Measurements from ENCODE around the gene ZMYM2. TPM values are rescaled to one million over a fixed set of nuclear protein-coding genes. Genes with fewer than 3 reads are reported as not detected.

ZMYM2 gene
- total RNA-seq, 6 experiments from 2014 or later, result 17.1 to 35.2 (median 25.9) TPM

DNA sequence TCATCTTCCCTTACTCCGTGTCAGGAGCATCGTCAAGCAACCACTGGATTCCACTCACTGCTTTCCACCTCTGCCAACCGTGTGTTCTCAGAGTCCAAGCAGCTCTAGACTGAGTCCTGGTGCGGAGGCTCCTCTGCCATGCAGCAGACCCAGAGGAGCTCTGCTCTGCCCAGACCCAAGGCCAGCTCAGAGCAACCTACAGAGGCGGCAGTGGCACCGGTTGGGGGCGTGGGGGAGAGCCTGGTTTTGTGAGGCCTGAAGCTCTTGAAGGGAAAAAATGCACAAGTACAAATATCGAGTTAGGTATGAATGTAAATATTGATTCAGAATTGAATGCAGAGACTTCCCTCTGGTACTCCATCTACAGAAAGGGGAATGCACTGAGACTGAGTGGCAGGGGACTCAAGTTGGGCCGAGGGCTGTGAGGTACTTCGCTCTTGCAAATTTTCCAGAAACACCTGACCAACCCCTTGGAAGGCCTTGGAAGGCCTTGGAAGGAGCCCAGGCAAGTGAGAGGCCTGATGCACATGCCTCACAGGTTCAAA lies 155.6 kb downstream of the ZMYM2 start:
- no peak for ATAC-seq
- intact Hi-C loops (cut with DNase I), result no loop called here
- Histone ChIP-seq H3K27me3 (no peaks in the 10 kb centered on the region), H3K36me3 (no peaks in the 10 kb centered on the region), H3K9me3 (no peaks in the 10 kb centered on the region), H3K4me3 (no peak overlapping the region), H3K4me1 (no peaks in the 10 kb centered on the region), H3K27ac (no peak overlapping the region)
- WGBS (ENCODE audit: insufficient coverage, low coverage, low lambda C conversion rate, missing lambda C conversion rate), result 93% methylated on average over 7 of the region's 10 CpGs
- TF ChIP-seq POLR2A (IDR thresholded peaks at IDR 0.05), result no peak
- TF ChIP-seq, protein P1, sequence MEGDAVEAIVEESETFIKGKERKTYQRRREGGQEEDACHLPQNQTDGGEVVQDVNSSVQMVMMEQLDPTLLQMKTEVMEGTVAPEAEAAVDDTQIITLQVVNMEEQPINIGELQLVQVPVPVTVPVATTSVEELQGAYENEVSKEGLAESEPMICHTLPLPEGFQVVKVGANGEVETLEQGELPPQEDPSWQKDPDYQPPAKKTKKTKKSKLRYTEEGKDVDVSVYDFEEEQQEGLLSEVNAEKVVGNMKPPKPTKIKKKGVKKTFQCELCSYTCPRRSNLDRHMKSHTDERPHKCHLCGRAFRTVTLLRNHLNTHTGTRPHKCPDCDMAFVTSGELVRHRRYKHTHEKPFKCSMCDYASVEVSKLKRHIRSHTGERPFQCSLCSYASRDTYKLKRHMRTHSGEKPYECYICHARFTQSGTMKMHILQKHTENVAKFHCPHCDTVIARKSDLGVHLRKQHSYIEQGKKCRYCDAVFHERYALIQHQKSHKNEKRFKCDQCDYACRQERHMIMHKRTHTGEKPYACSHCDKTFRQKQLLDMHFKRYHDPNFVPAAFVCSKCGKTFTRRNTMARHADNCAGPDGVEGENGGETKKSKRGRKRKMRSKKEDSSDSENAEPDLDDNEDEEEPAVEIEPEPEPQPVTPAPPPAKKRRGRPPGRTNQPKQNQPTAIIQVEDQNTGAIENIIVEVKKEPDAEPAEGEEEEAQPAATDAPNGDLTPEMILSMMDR (IDR thresholded peaks at IDR 0.05), result no peak
- no peak for DNase-seq

DNA sequence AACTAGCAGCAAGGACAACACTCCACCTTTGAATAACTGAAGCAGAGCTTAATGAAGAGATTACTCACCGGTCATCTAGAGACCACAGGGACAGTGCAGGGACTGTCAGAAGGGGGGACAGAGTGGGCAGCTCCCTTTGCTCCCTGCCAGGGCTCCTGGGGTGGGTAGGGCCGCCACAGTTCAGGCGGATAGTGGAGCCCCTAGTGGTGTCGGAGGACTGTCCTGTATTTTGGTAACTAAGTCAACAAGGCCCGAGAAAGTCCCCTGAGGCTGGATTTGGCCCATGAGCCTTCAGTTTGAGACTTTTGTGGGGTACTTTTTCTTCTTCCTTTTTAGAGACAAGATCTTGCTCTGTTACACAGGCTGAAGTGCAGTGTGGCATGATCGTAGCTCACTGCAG lies 157.7 kb downstream of the ZMYM2 start:
- 76% methylated on average over 3 of the region's 6 CpGs for WGBS (ENCODE audit: insufficient coverage, low coverage, low lambda C conversion rate, missing lambda C conversion rate)
- Histone ChIP-seq H3K27ac (no peak overlapping the region), H3K4me3 (no peak overlapping the region), H3K4me1 (peaks cover 0 to 8% (median 0%) of the 10 kb centered on the region in 4 donors), H3K27me3 (no peaks in the 10 kb centered on the region), H3K36me3 (no peaks in the 10 kb centered on the region), H3K9me3 (no peaks in the 10 kb centered on the region)
- DNase-seq, result no peak
- intact Hi-C loops (cut with DNase I), result no loop called here
- no peak for TF ChIP-seq POLR2A (IDR thresholded peaks at IDR 0.05)
- TF ChIP-seq, protein P1 (IDR thresholded peaks at IDR 0.05), result no peak
- ATAC-seq, result no peak

DNA sequence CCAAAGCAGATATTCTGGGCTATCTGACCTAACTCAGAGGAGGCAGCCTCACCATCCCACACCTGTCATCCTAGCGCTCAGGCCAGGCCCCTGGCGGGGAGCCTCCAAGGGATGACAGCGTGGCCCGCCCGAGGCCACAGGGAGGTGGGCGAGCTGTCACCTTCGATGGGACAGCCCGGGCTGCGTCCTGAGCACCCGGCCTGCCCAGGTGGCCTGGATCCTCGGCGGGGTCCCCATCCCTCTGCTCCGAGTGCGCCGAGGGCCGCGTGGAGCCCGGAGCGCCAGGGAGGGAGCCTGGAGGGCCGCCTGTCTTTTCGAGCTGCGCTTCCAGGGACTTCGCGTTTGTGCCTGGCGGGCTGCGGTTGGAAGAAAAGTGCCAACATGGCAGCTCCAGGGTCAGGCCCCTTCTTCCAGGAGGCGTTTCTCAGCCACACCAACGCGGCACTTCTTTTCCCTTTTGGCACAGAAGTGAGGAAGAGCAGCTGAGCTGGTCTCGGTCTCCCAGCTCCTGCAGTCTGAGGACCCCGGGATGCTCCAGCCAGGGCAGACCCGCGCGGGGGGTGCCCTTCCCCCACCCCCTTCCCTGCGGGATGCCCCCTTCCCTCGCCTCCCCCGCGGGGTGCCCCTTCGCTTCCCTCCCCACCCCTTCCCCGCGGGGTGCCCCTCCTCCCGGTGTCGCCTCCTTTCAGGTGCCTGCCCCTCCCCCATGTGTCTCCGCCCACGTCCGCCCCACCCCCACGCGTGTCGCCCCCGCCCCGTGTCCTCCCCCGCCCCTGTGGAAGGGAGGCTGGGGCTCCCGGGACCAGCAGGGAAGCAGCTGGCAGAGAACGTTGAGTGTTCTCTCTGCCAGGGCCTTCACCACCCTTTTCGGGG lies 160.0 kb downstream of the ZMYM2 start:
- Histone ChIP-seq H3K9me3 (no peaks in the 10 kb centered on the region), H3K4me3 (peak overlapping the region; percentile 67 to 73 (median 73)), H3K4me1 (peaks cover 0 to 8% (median 0%) of the 10 kb centered on the region in 4 donors), H3K36me3 (no peaks in the 10 kb centered on the region), H3K27ac (peak overlapping the region; percentile 72 to 92 (median 89)), H3K27me3 (no peaks in the 10 kb centered on the region)
- intact Hi-C loops (cut with DNase I), result no loop called here
- TF ChIP-seq, protein P1 (IDR thresholded peaks at IDR 0.05), result no peak
- TF ChIP-seq POLR2A (IDR thresholded peaks at IDR 0.05), result no peak
- WGBS (ENCODE audit: insufficient coverage, low coverage, low lambda C conversion rate, missing lambda C conversion rate), result 3% methylated on average over 20 of the region's 55 CpGs
- ATAC-seq (peak; percentile 56 to 71 (median 67)), DNase-seq (peak; percentile 63 to 76 (median 71))

DNA sequence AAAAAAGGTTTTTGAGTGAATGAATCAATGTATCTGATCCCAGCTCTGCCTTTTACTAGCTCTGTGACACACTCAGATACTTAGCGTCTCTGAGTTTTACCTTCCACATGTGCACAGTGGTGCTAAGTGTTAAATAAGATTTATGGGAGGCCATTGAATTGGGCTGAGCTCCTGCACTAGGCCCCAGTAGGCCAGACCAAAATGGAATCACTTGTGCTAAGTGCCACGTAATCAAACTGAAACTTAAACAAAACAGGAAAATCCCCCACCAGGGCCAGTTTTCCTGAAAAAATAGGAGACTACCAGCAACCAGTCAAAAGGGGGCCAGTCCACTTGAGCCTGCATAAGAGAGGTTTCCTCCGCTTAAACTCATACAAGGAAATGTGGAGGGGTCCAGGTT lies 161.4 kb downstream of the ZMYM2 start:
- ATAC-seq (no peak), DNase-seq (no peak)
- Histone ChIP-seq H3K4me1 (peaks cover 0 to 8% (median 0%) of the 10 kb centered on the region in 4 donors), H3K4me3 (peak overlapping the region in 1 of 3 donors; percentile 49), H3K36me3 (no peaks in the 10 kb centered on the region), H3K27ac (peak overlapping the region; percentile 37 to 92 (median 89)), H3K27me3 (no peaks in the 10 kb centered on the region), H3K9me3 (no peaks in the 10 kb centered on the region)
- intact Hi-C loops (cut with DNase I), result no loop called here
- WGBS (ENCODE audit: insufficient coverage, low coverage, low lambda C conversion rate, missing lambda C conversion rate), result 74% methylated on average over 3 of the region's 3 CpGs
- no peak for TF ChIP-seq POLR2A (IDR thresholded peaks at IDR 0.05)
- TF ChIP-seq, protein P1 (IDR thresholded peaks at IDR 0.05), result no peak
